ENCODE results near the gene TPCN2.

TPCN2 gene

DNA sequence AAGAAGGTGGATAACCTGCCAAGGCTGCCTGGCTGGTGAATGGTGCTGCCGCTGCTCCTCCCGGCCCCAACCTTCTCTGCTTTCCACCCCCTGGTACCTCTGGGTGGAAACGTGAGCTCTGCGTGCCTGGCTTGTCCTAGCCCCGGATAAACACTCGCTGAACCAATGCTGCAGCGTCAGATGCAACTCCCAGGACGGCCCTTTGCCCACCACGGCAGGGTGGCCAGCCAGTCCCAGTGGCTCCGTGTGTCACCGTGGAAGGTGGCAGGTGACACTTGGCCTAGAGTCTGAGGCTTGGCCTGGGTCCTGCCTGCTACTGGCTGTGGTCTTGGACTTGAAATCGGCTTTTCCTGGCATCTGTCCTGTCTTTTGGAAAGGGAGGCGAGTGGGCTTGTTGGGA, 47.7 kb downstream of the TPCN2 start:
- DNase-seq (ENCODE audit: low read depth), result no peak
- no peak overlapping the region for H3K4me3 ChIP-seq (ENCODE audit: low read depth, low read length)
- TF ChIP-seq, protein P1, sequence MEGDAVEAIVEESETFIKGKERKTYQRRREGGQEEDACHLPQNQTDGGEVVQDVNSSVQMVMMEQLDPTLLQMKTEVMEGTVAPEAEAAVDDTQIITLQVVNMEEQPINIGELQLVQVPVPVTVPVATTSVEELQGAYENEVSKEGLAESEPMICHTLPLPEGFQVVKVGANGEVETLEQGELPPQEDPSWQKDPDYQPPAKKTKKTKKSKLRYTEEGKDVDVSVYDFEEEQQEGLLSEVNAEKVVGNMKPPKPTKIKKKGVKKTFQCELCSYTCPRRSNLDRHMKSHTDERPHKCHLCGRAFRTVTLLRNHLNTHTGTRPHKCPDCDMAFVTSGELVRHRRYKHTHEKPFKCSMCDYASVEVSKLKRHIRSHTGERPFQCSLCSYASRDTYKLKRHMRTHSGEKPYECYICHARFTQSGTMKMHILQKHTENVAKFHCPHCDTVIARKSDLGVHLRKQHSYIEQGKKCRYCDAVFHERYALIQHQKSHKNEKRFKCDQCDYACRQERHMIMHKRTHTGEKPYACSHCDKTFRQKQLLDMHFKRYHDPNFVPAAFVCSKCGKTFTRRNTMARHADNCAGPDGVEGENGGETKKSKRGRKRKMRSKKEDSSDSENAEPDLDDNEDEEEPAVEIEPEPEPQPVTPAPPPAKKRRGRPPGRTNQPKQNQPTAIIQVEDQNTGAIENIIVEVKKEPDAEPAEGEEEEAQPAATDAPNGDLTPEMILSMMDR (IDR thresholded peaks at IDR 0.05; ENCODE audit: low read depth, low read length, missing control alignments), result no peak

DNA sequence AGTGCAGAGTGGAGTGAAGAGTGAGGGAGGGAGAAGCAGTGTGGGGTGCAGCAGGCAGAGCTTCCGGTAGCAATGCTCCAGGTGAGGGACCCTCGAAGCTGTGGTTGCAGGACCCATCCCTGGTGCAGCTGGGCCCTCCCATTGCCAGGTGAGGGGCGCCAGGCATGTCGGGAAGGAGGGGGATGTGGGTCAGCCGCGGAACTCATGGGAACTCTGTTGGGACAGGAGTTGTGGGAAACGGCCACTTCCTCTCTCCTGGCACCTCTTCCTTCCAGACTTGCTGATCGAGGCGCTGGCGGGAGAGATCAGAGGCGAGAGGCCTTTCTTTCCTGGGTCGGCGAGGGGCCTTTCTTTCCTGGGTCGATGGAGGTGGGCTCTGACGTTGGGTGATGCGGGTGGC, 48.5 kb downstream of the TPCN2 start:
- no peak for DNase-seq (ENCODE audit: low read depth)
- TF ChIP-seq, protein P1 (IDR thresholded peaks at IDR 0.05; ENCODE audit: low read depth, low read length, missing control alignments), result no peak
- no peak overlapping the region for H3K4me3 ChIP-seq (ENCODE audit: low read depth, low read length)

DNA sequence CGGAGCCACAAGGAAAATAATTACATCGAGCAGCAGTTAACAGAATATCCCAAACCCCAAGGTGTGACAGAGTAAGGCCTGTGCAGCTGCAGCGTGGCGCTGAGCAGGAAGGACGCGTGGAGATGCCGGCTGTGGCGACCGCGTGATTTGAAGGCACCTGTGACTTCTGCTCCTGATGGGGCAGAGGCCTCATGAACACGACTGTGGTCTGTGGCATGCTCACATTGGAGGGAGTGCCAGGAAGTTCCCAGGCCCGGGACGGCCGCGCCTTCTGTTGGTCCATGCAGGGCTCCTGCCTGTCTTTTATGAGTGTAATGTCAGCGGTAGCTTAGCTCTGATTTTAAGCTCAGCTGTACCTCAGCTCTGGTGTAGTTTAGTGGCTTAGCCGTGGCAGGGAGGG, 50.4 kb downstream of the TPCN2 start:
- TF ChIP-seq, protein P1 (IDR thresholded peaks at IDR 0.05; ENCODE audit: low read depth, low read length, missing control alignments), result no peak
- H3K4me3 ChIP-seq (ENCODE audit: low read depth, low read length), result no peak overlapping the region
- no peak for DNase-seq (ENCODE audit: low read depth)

DNA sequence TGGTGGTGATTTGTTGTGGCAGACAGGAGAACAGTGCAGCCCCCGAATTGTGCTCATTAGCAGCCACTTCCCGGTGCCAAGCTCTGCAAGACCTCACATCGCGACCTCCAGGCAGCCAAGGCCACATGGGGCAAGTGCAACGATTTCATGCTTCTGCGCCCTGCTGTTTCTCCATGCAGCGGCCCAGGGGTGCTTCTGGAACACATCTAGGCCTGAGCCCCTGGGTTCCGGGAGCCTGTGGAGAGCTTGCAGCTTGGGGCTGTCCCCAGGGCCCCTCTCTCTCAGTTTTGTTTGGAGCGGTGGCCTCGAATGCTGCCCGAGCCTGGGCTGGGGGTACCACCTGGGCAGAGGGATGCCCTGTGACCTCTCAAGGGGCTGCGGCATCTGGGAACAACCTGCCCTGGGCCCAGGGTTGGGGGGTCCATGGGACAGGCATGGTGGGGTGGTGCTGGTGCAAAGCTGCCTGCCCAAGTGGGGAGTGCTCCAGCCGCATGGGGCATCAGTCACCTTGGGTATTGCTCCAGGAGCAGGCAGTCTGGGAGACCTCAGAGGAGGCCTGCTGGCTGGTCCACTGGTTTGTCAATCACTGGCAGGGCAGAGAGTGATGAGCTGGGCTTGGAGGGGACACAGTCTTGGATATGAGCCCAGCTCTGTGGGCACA, 51.9 kb downstream of the TPCN2 start:
- TF ChIP-seq, protein P1 (IDR thresholded peaks at IDR 0.05; ENCODE audit: low read depth, low read length, missing control alignments), result no peak
- DNase-seq (ENCODE audit: low read depth), result no peak

DNA sequence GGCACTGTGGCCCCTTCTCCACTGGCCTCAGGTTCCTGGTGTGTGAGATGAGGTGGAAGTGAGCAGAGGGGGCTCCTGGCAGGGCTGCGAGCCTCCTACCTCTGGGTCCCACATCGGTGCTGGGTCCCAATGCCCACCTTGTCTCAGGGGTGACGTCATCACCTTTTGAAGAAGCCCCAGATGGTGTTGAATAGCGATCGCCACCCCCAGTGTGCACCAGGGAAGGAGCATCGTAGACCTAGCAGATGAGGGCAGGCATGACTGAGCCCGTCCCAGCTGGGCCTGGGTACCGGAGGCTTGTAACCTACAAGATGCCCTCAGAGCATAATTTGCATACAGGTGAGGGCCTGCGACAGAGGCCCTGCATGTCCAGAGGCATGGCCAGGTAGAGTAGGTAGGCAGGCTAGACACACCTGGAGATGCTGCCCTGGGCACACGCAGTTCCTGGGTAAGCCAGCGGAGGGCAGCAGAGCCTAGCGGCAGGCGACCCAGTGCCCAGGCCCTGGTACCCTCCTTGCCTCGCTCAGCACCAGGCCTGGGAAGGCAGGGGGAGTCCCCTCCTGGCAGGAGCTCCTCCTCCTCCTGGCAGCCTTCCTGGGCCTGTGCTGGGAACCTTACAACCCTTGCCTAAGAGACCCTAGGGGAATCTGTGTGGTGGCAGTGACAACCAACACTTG, 52.5 kb downstream of the TPCN2 start:
- TF ChIP-seq, protein P1 (IDR thresholded peaks at IDR 0.05; ENCODE audit: low read depth, low read length, missing control alignments), result peak; percentile 100
- H3K4me3 ChIP-seq (ENCODE audit: low read depth, low read length), result no peak overlapping the region
- DNase-seq (ENCODE audit: low read depth), result no peak

More for the DNA sequence above, 51.9 kb downstream of the TPCN2 start:
- no peak overlapping the region for H3K4me3 ChIP-seq (ENCODE audit: low read depth, low read length)

DNA sequence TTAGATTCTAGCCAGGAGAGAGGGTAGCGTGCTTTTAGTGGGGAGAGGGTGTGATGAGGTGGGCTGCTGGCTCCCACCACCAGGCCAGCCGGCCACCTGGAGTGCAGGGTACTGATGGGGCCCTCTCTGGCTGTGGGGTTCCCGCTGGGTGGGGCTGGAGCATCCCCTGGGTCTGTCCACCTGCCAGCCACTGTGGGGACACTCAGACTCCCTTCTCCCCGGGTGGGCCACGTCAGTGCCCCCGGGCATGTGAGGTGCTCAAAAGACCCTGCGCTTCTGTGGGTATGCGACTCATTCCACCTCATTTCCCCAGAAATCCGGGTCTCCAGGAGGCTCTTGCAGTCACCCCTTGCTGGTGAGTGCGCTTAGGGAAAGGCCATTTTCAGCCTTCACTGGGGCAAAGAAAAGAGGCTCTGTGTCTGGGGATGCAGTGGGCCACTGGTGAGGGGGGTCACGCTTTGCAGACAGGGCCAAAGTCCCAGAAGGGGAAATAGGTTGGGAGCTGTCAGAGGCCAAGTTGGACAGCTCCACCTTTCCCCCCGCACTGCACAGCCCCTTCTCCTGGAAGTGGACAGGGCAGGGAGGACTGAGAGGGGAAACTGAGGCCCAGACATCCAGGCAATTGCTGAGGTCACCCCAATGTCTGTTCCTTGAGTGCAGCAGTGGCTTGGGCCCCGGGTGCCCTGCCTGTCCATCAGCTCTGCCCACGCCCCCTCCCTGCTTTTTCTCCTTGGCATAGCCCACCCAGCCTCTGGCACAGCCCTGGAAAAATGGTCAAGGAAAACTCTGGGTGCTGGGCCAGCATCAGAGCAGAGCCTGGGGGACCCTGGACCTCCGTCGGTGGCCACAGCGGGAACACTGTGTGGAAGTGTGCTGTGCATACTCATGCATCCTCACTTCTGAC, 53.3 kb downstream of the TPCN2 start:
- TF ChIP-seq, protein P1 (IDR thresholded peaks at IDR 0.05; ENCODE audit: low read depth, low read length, missing control alignments), result no peak
- no peak overlapping the region for H3K4me3 ChIP-seq (ENCODE audit: low read depth, low read length)
- no peak for DNase-seq (ENCODE audit: low read depth)
